Gastroesophageal sphincter (tissue), 4 donors: Measurements from ENCODE around the gene SECISBP2L. TPM values are rescaled to one million over a fixed set of nuclear protein-coding genes. Genes with fewer than 3 reads are reported as not detected.

Source experiments
- ATAC-seq: fragments of 150-250 bp; one replicate; pipeline ENCODE4 v1.9.1; 2016; ENCODE audit warnings: mild to moderate bottlenecking, moderate library complexity
- H3K27ac ChIP-seq, 4 donors: fragments of 200-600 bp; sonication (generic) in 3 of 4; 1 replicate in 3 of 4; 2 replicates in 1 of 4; pipeline ENCODE4 v1.5.1; 2016 to 2019
- H3K27me3 ChIP-seq: fragments of 200-600 bp; sonication (generic); one replicate; pipeline ENCODE4 v1.5.1; 2019
- H3K36me3 ChIP-seq, 2 donors: fragments of 200-600 bp; sonication (generic); one replicate each; pipeline ENCODE4 v1.5.1; 2019; ENCODE audit warnings: control low read depth in 1 of 2
- H3K4me1 ChIP-seq, 3 donors: fragments of 200-600 bp; sonication (generic); 1 replicate in 2 of 3; 2 replicates in 1 of 3; pipeline ENCODE4 v1.5.1; 2016 to 2019; ENCODE audit warnings: control low read depth in 2 of 3
- H3K4me3 ChIP-seq, 2 donors: fragments of 200-600 bp; sonication (generic); one replicate each; pipeline ENCODE4 v1.5.1; 2019; ENCODE audit warnings: mild to moderate bottlenecking in 1 of 2, moderate library complexity in 1 of 2
- H3K9me3 ChIP-seq, 3 donors: fragments of 200-600 bp; sonication (generic); one replicate each; pipeline ENCODE4 v1.5.1; 2017 to 2019; ENCODE audit warnings: control low read depth in 2 of 3
- EP300 ChIP-seq: sonication (generic); formaldehyde crosslinking; IDR thresholded peaks from one replicate; pipeline ENCODE4 v1.6.1; 2017; ENCODE audit warnings: antibody characterized with exemption, mild to moderate bottlenecking
- POLR2A ChIP-seq, 2 donors: fragments of 450-650 bp; IDR thresholded peaks; one replicate each; pipeline ENCODE4 v1.6.1; 2017; ENCODE audit warnings: antibody characterized with exemption in 2 of 2, mild to moderate bottlenecking in 2 of 2, moderate library complexity in 1 of 2
- POLR2AphosphoS5 ChIP-seq: sonication (generic); formaldehyde crosslinking; IDR thresholded peaks from one replicate; pipeline ENCODE4 v1.6.1; 2017; ENCODE audit warnings: antibody characterized with exemption
- WGBS, 2 donors: methylation state at CpG; one replicate each; pipeline ENCODE4 v1.1.5; 2018; ENCODE audit warnings: low coverage in 1 of 2; 5-methylcytosine and 5-hydroxymethylcytosine counted together
- small RNA-seq, 4 donors: library from RNA; depleted of rRNA; stranded (forward); fragments of <200 nt; gene quantifications; one replicate each; pipeline ENCODE3, GENCODE V24; 2016
- total RNA-seq, 4 donors: library from RNA; depleted of rRNA; stranded (reverse); fragments of >200 nt; gene quantifications; one replicate each; pipeline ENCODE4 v1.1.0, GENCODE V29; 2016
- TF ChIP-seq, protein P1 (sequence below), 4 experiments: fragments of 200-600 bp in 2 of 4; fragments of 450-650 bp in 2 of 4; sonication (generic) in 1 of 4; IDR thresholded peaks; one replicate each; pipeline ENCODE4 v1.5.1; 2017 to 2019; ENCODE audit warnings: antibody characterized with exemption in 4 of 4, mild to moderate bottlenecking in 2 of 4, moderate library complexity in 2 of 4

The SECISBP2L gene
- total RNA-seq, 4 donors from 2014 or later, result 43.3 to 65.4 (median 63.0) TPM

DNA sequence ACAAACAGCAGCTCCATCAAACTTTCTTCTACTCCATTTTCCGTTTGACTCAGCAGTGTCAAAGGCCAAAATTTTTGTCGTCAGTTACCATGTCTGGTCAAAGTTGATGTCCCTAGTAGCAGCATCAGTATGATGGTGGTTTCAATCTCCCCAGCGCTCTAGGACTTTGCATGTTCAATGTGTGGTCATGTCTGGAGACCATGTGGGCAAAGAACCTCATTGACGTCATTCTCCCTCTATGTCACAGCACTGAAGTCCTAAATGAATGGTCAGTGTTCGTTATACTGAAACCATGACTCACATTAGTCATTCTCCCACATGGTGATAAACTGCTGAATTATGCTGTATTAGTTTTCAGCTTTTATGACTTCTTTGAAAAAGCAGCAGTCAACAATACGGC, 105.7 kb downstream of the SECISBP2L start:
- H3K36me3 ChIP-seq, result no peaks in the 10 kb centered on the region
- ATAC-seq, result no peak

DNA sequence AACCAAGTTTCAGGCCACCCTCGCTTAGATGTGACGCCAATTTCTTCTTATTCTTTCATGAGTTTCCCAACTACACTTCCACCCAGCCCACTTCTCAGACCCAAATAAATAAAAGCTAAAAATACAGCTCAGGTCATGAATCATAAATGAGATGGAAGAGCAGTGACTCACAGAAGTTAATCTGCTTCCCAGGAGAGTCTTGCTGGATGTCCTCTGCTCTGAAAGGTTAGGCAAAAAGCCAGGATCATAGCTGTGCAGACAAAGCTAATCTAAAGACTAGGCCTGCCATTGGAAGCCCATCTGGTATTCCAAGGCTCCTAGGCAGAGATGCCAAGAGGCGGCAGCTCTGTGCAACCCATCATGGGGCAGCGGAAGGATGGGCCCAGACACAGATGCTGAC, 106.6 kb downstream of the SECISBP2L start:
- H3K27me3 ChIP-seq, result no peaks in the 10 kb centered on the region
- no peak for ATAC-seq
- H3K4me1 ChIP-seq, result no peaks in the 10 kb centered on the region
- TF ChIP-seq POLR2AphosphoS5 (no peak), EP300 (no peak), POLR2A (IDR thresholded peaks at IDR 0.05) (no peak)
- TF ChIP-seq, protein P1, sequence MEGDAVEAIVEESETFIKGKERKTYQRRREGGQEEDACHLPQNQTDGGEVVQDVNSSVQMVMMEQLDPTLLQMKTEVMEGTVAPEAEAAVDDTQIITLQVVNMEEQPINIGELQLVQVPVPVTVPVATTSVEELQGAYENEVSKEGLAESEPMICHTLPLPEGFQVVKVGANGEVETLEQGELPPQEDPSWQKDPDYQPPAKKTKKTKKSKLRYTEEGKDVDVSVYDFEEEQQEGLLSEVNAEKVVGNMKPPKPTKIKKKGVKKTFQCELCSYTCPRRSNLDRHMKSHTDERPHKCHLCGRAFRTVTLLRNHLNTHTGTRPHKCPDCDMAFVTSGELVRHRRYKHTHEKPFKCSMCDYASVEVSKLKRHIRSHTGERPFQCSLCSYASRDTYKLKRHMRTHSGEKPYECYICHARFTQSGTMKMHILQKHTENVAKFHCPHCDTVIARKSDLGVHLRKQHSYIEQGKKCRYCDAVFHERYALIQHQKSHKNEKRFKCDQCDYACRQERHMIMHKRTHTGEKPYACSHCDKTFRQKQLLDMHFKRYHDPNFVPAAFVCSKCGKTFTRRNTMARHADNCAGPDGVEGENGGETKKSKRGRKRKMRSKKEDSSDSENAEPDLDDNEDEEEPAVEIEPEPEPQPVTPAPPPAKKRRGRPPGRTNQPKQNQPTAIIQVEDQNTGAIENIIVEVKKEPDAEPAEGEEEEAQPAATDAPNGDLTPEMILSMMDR (IDR thresholded peaks at IDR 0.05), result no peak
- WGBS, 2 donors, result 67 to 70% methylated on average over 2 to 4 of the region's 4 CpGs
- no peak overlapping the region for H3K4me3 ChIP-seq
- H3K36me3 ChIP-seq, result no peaks in the 10 kb centered on the region
- H3K27ac ChIP-seq, result no peak overlapping the region
- no peaks in the 10 kb centered on the region for H3K9me3 ChIP-seq

More for the DNA sequence above, 105.7 kb downstream of the SECISBP2L start:
- Histone ChIP-seq H3K4me3 (no peak overlapping the region), H3K9me3 (no peaks in the 10 kb centered on the region), H3K4me1 (no peaks in the 10 kb centered on the region), H3K27me3 (no peaks in the 10 kb centered on the region), H3K27ac (no peak overlapping the region)
- TF ChIP-seq, protein P1 (IDR thresholded peaks at IDR 0.05), result no peak
- TF ChIP-seq POLR2AphosphoS5 (no peak), EP300 (no peak), POLR2A (IDR thresholded peaks at IDR 0.05) (no peak)
- 68 to 83% methylated on average over 6 of the region's 6 CpGs for WGBS, 2 donors

Small RNA genes within 50 kb of the gene (small RNA-seq; reads per million reads assigned to genes)
- gene RF00019, result 0 reads per million in 4 donors

Other genes starting within 250 kb of the SECISBP2L start
- gene CEP152, start 235.4 kb downstream of the SECISBP2L start, total RNA-seq, result 1 to 10 TPM; 3.0 to 5.0 (median 3.9) TPM
- 100 to 1,000 TPM; 329 to 383 (median 335) TPM for gene EID1, start 168.3 kb downstream of the SECISBP2L start, total RNA-seq
- 1 to 10 TPM; 1.4 to 4.2 (median 2.1) TPM for gene SHC4, start 82.5 kb downstream of the SECISBP2L start, total RNA-seq
- 10 to 100 TPM; 64.2 to 79.1 (median 70.2) TPM for gene COPS2, start 109.2 kb upstream of the SECISBP2L start, total RNA-seq
- 10 to 100 TPM; 30.0 to 54.8 (median 43.8) TPM for gene GALK2, start 123.8 kb upstream of the SECISBP2L start, total RNA-seq